Liver (tissue), 9 donors: ENCODE results near the gene FBXW7. TPM values are rescaled to one million over a fixed set of nuclear protein-coding genes. Genes with fewer than 3 reads are reported as not detected.
"Not testable (repeated sequence)": the region's sequence is repeated elsewhere in the genome, so short reads cannot be mapped to it uniquely, and the experiment has no call there.

ENCODE experiments used
- DNase-seq: peaks from one replicate; pipeline ENCODE4 v3.0.0-alpha.2; 2017; ENCODE audit warnings: low spot score
- H3K27ac ChIP-seq, 2 donors: one replicate each; pipeline ENCODE4 v1.7.0; 2013; ENCODE audit warnings: inconsistent platforms in 2 of 2, low read length in 2 of 2, control low read depth in 1 of 2, low read depth in 1 of 2, mild to moderate bottlenecking in 1 of 2
- H3K27me3 ChIP-seq, 4 donors: one replicate each; pipeline versions ENCODE4 v1.6.1 to v1.7.0; 2013; ENCODE audit warnings: low read length in 3 of 4, inconsistent platforms in 1 of 4, mild to moderate bottlenecking in 1 of 4, moderate library complexity in 1 of 4; ENCODE audit not compliant: control insufficient read depth in 4 of 4, insufficient read depth in 4 of 4
- H3K36me3 ChIP-seq, 4 donors: one replicate each; pipeline versions ENCODE4 v1.6.1 to v1.7.0; 2013; ENCODE audit warnings: low read length in 3 of 4, mild to moderate bottlenecking in 3 of 4, low read depth in 1 of 4, moderate library complexity in 1 of 4; ENCODE audit not compliant: control insufficient read depth in 4 of 4, insufficient read depth in 3 of 4
- H3K4me1 ChIP-seq, 4 donors: one replicate each; pipeline versions ENCODE4 v1.6.1 to v1.7.0; 2013; ENCODE audit warnings: low read length in 3 of 4, mild to moderate bottlenecking in 3 of 4, moderate library complexity in 1 of 4; ENCODE audit not compliant: control insufficient read depth in 4 of 4, insufficient read depth in 4 of 4
- H3K4me3 ChIP-seq, 3 donors: one replicate each; pipeline versions ENCODE4 v1.6.1 to v1.7.0; 2013; ENCODE audit warnings: low read length in 3 of 3, control low read depth in 1 of 3, low read depth in 1 of 3, mild to moderate bottlenecking in 1 of 3
- H3K9ac ChIP-seq, 2 donors: one replicate each; pipeline ENCODE4 v1.7.0; 2013; ENCODE audit warnings: low read length in 2 of 2, mild to moderate bottlenecking in 2 of 2, moderate library complexity in 2 of 2, control low read depth in 1 of 2, low read depth in 1 of 2
- H3K9me3 ChIP-seq, 4 donors: one replicate each; pipeline versions ENCODE4 v1.6.1 to v1.7.0; 2013; ENCODE audit warnings: low read length in 3 of 4; ENCODE audit not compliant: control insufficient read depth in 4 of 4
- ATF3 ChIP-seq: IDR thresholded peaks from 2 replicates; pipeline ENCODE4 v1.6.1; 2016; ENCODE audit warnings: antibody characterized with exemption
- CTCF ChIP-seq: fragments of 150-350 bp; IDR thresholded peaks from 2 replicates; pipeline ENCODE4 v1.5.1; 2017; ENCODE audit warnings: improper control_type of control experiment, low read depth, low read length; ENCODE audit not compliant: missing input control
- EGR1 ChIP-seq, 2 donors: IDR thresholded peaks; 2 replicates each; pipeline ENCODE4 v1.6.1; 2016 to 2018; ENCODE audit warnings: antibody characterized with exemption in 2 of 2, low read depth in 2 of 2
- FOXA1 ChIP-seq: IDR thresholded peaks from 2 replicates; pipeline ENCODE4 v1.6.1; 2016; ENCODE audit warnings: antibody characterized with exemption
- FOXA2 ChIP-seq: IDR thresholded peaks from 2 replicates; pipeline ENCODE4 v1.6.1; 2016; ENCODE audit warnings: antibody characterized with exemption
- GABPA ChIP-seq, 2 donors: IDR thresholded peaks in 1 of 2; conservative IDR thresholded peaks in 1 of 2; 2 replicates each; pipeline ENCODE4 v1.6.1; 2016; ENCODE audit warnings: antibody characterized with exemption in 2 of 2, mild to moderate bottlenecking in 1 of 2, moderate library complexity in 1 of 2
- HNF4A ChIP-seq, 2 donors: conservative IDR thresholded peaks; 2 replicates each; pipeline ENCODE4 v1.6.1; 2016; ENCODE audit warnings: antibody characterized with exemption in 2 of 2, mild to moderate bottlenecking in 2 of 2
- HNF4G ChIP-seq: IDR thresholded peaks from 2 replicates; pipeline ENCODE4 v1.6.1; 2016; ENCODE audit warnings: antibody characterized with exemption
- JUND ChIP-seq, 2 donors: IDR thresholded peaks; 2 replicates each; pipeline ENCODE4 v1.6.1; 2016; ENCODE audit warnings: antibody characterized with exemption in 2 of 2
- MAX ChIP-seq: IDR thresholded peaks from 2 replicates; pipeline ENCODE4 v1.6.1; 2016; ENCODE audit warnings: antibody characterized with exemption
- NR2F2 ChIP-seq: IDR thresholded peaks from 2 replicates; pipeline ENCODE4 v1.6.1; 2016; ENCODE audit warnings: antibody characterized with exemption
- RAD21 ChIP-seq, 2 donors: IDR thresholded peaks; 2 replicates each; pipeline ENCODE4 v1.6.1; 2016; ENCODE audit warnings: antibody characterized with exemption in 2 of 2, mild to moderate bottlenecking in 2 of 2
- REST ChIP-seq: IDR thresholded peaks from 2 replicates; pipeline ENCODE4 v1.6.1; 2016; ENCODE audit warnings: antibody characterized with exemption, mild to moderate bottlenecking
- RXRA ChIP-seq, 2 donors: IDR thresholded peaks; 2 replicates each; pipeline ENCODE4 v1.6.1; 2017 to 2018; ENCODE audit warnings: antibody characterized with exemption in 2 of 2, mild to moderate bottlenecking in 1 of 2
- SP1 ChIP-seq: IDR thresholded peaks from 2 replicates; pipeline ENCODE4 v1.6.1; 2018; ENCODE audit warnings: antibody characterized with exemption, mild to moderate bottlenecking
- TAF1 ChIP-seq: conservative IDR thresholded peaks from 2 replicates; pipeline ENCODE4 v1.6.1; 2016; ENCODE audit warnings: antibody characterized with exemption, mild to moderate bottlenecking
- YY1 ChIP-seq: IDR thresholded peaks from 2 replicates; pipeline ENCODE4 v1.6.1; 2016; ENCODE audit warnings: antibody characterized with exemption, mild to moderate bottlenecking
- ZBTB33 ChIP-seq: IDR thresholded peaks from 2 replicates; pipeline ENCODE4 v1.6.1; 2016; ENCODE audit warnings: antibody characterized with exemption
- WGBS: extraction: QIAGEN DNeasy Blood & Tissue Kit; methylation state at CpG from one replicate; pipeline ENCODE4 v1.1.7; 2013; 5-methylcytosine and 5-hydroxymethylcytosine counted together
- polyA plus RNA-seq, 2 donors: library from polyadenylated mRNA; stranded (reverse) in 1 of 2; unstranded in 1 of 2; fragments of 200-250 nt in 1 of 2; fragments of >200 nt in 1 of 2; fragmentation: Nextera tagmentation in 1 of 2; extraction: Ambion mirVana in 1 of 2; gene quantifications; one replicate each; pipeline versions ENCODE4 v1.2.1 to v1.2.3, GENCODE V29; 2013 to 2015
- total RNA-seq, 2 donors: library from RNA; depleted of rRNA; stranded (reverse); fragments of >200 nt; gene quantifications; one replicate each; pipeline ENCODE4 v1.2.3, GENCODE V29; 2014
- donor health status: healthy.
- donor health status: healthy.
- donor health status: healthy.
- donor health status: healthy.
- donor health status: healthy.

FBXW7 gene
- total and polyA plus RNA-seq, 4 donors, result 4.0 to 56.9 (median 16.1) TPM

- Histone ChIP-seq H3K27ac (no peak overlapping the region), H3K36me3 (no peaks in the 10 kb centered on the region), H3K9me3 (no peaks in the 10 kb centered on the region), H3K27me3 (no peaks in the 10 kb centered on the region), H3K9ac (no peak overlapping the region), H3K4me1 (no peaks in the 10 kb centered on the region), H3K4me3 (no peak overlapping the region)
- TF ChIP-seq FOXA2, result no peak
- no peak for TF ChIP-seq HNF4A (conservative IDR thresholded peaks at IDR 0.05)
- no peak for TF ChIP-seq TAF1
- TF ChIP-seq NR2F2, result no peak
- TF ChIP-seq SP1, result no peak
- TF ChIP-seq JUND (IDR thresholded peaks at IDR 0.05), result no peak
- no peak for TF ChIP-seq ATF3
- TF ChIP-seq EGR1 (IDR thresholded peaks at IDR 0.05; ENCODE audit: low read depth in 2 of 2), result no peak
- no peak for TF ChIP-seq YY1
- no peak for TF ChIP-seq MAX
- TF ChIP-seq REST, result no peak
- no peak for TF ChIP-seq GABPA (IDR thresholded peaks at IDR 0.05 in 1 of 2, conservative IDR thresholded peaks at IDR 0.05 in 1 of 2)
- TF ChIP-seq CTCF, result no peak
- no peak for TF ChIP-seq HNF4G
- no peak for TF ChIP-seq RXRA (IDR thresholded peaks at IDR 0.05)
- no peak for TF ChIP-seq FOXA1
- no peak for TF ChIP-seq ZBTB33
- no peak for TF ChIP-seq RAD21 (IDR thresholded peaks at IDR 0.05)
- 94% methylated on average over 2 of the region's 2 CpGs for WGBS
- DNase-seq, result no peak
These were observed 18.9 kb upstream of the FBXW7 start for GRCh38 chr4:152554742-152555141.

- not testable (repeated sequence) for DNase-seq, H3K27ac ChIP-seq, H3K36me3 ChIP-seq, H3K9ac ChIP-seq, H3K4me3 ChIP-seq, H3K4me1 ChIP-seq, H3K9me3 ChIP-seq, H3K27me3 ChIP-seq
- 93% methylated on average over 2 of the region's 2 CpGs for WGBS
These were observed 14.8 kb upstream of the FBXW7 start for GRCh38 chr4:152550687-152551086.
